Measurements from ENCODE around the gene PCK1.

The PCK1 gene

GRCh38 chr20:57559658-57560553 lies 1.0 kb upstream of the PCK1 start:
- DNase-seq, result no peak

GRCh38 chr20:57561356-57562279 lies 708 bp downstream of the PCK1 start:
- DNase-seq, result no peak

GRCh38 chr20:57562541-57563465 lies 1.9 kb downstream of the PCK1 start:
- no peak for DNase-seq

- DNase-seq, result no peak
These were observed 2.6 kb downstream of the PCK1 start for GRCh38 chr20:57563522-57563921.

- DNase-seq, result no peak
These were observed 3.4 kb downstream of the PCK1 start for GRCh38 chr20:57564180-57564802.

- no peak for DNase-seq
These were observed 4.2 kb downstream of the PCK1 start for GRCh38 chr20:57564951-57565642.

- no peak for DNase-seq
These were observed 5.5 kb downstream of the PCK1 start for GRCh38 chr20:57566399-57566798.

GRCh38 chr20:57566803-57567459 lies 6.0 kb downstream of the PCK1 start:
- DNase-seq, result no peak

GRCh38 chr20:57567471-57568079 lies 6.7 kb downstream of the PCK1 start:
- no peak for DNase-seq

GRCh38 chr20:57568088-57568896 lies 7.4 kb downstream of the PCK1 start:
- DNase-seq, result no peak

GRCh38 chr20:57568960-57569359 lies 8.1 kb downstream of the PCK1 start:
- DNase-seq, result no peak

- DNase-seq, result peak in 1 of 51 donors; percentile 7
These were observed 9.4 kb downstream of the PCK1 start for GRCh38 chr20:57570145-57570850.

- DNase-seq, result no peak
These were observed 10.0 kb downstream of the PCK1 start for GRCh38 chr20:57570920-57571319.

- DNase-seq, result no peak
These were observed 11.0 kb downstream of the PCK1 start for GRCh38 chr20:57571782-57572416.

GRCh38 chr20:57573242-57573641 lies 12.3 kb downstream of the PCK1 start:
- no peak for DNase-seq

GRCh38 chr20:57573894-57574293 lies 13.0 kb downstream of the PCK1 start:
- DNase-seq, result no peak

- no peak for DNase-seq
These were observed 14.0 kb downstream of the PCK1 start for GRCh38 chr20:57574954-57575353.
